ENCODE results near the gene LIFR. TPM values are rescaled to one million over a fixed set of nuclear protein-coding genes. Genes with fewer than 3 reads are reported as not detected.

LIFR gene
- total and polyA plus RNA-seq, 2 donors (not counting 3 experiments of a cell fraction or from before 2014, with no cell fraction given) = 4.1 to 36.4 TPM

DNA sequence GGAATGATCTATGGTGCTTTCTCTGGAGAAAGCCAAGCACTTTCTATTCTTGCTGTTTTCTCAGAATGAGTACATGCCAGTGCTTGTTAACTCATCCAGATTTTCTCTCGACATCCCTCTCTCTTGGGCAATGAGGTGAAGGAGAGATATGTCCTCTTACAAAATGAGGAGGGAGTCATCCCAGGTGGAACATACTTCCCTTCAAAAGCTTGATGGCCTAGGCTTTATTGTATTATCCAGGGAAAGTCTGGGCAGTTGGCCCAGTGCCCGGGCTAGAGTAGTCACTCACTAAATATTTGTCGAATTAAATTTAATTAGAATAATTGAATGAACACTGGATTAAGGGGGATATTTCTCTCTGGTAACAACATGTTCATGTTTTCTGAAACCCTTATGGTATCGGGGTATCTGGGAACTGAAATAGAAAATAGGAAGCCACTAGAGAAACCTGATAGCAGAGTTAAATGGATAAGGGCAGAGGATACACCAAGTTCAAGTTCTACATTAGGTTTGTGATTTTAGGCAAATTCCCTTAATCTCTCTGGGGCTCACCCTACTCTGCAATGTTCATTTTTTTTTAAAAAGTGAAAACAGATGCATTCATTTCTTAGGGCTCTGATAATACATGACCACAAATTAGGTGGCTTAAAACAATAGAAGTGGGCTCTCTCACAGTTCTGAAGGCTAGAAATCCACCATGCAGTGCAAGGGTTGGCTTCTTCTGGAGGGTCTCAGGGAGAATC lies 99.6 kb downstream of the LIFR start:
- POLR2A ChIA-PET = no interaction called here
- Histone ChIP-seq H2AFZ (ENCODE audit: low read depth, low read length) (no peak overlapping the region), H3K9me1 (replicated peaks; ENCODE audit: control insufficient read depth, extremely low read depth, insufficient read depth, low read length) (no peaks in the 10 kb centered on the region), H3K9me3 (replicated peaks; ENCODE audit: control insufficient read depth, insufficient read depth, low read length) (no peaks in the 10 kb centered on the region), H3K4me3 (replicated peaks in 1 of 3; ENCODE audit: insufficient read depth in 1 of 3, low read depth in 1 of 3, low read length in 3 of 3) (no peak overlapping the region), H3K4me1 (ENCODE audit: control insufficient read depth, extremely low read depth, insufficient read depth, low read length) (no peaks in the 10 kb centered on the region), H3K9ac (replicated peaks; ENCODE audit: extremely low read depth, insufficient read depth, low read length) (no peak overlapping the region), H3K27ac (ENCODE audit: insufficient read depth, low read depth, low read length) (no peak overlapping the region), H3K79me2 (ENCODE audit: control insufficient read depth, insufficient read depth, low read length) (no peaks in the 10 kb centered on the region), H3K36me3 (ENCODE audit: control insufficient read depth in 2 of 2, extremely low read depth in 1 of 2, insufficient read depth in 2 of 2, low read length in 2 of 2) (no peaks in the 10 kb centered on the region), H3K4me2 (ENCODE audit: insufficient read depth, low read length) (no peak overlapping the region), H4K20me1 (replicated peaks; ENCODE audit: control insufficient read depth, extremely low read depth, insufficient read depth, low read length) (no peaks in the 10 kb centered on the region), H3K27me3 (ENCODE audit: control insufficient read depth in 2 of 2, insufficient read depth in 2 of 2, low read length in 2 of 2) (no peaks in the 10 kb centered on the region)
- CTCF ChIA-PET = no interaction called here
- dilution Hi-C loops (cut with MboI; ENCODE audit: extremely low pct_ligation_motif_present, low sequenced_read_pairs) = no loop called here
- FAIRE-seq (no peak), DNase-seq (ENCODE audit: low read depth, low spot score) (no peak)
- intact Hi-C loops (cut with micrococcal nuclease) = no loop called here
- TF ChIP-seq, protein P1, sequence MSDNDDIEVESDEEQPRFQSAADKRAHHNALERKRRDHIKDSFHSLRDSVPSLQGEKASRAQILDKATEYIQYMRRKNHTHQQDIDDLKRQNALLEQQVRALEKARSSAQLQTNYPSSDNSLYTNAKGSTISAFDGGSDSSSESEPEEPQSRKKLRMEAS (IDR thresholded peaks at IDR 0.05; ENCODE audit: insufficient read depth, insufficient read length) = no peak
- TF ChIP-seq EZH2 (IDR thresholded peaks at IDR 0.05; ENCODE audit: borderline replicate concordance, low read depth, low read length, severe bottlenecking) = no peak
- BruUV-seq (replicated peaks) = no TSS peak

GRCh38 chr5:38455796-38456330 lies 100.6 kb downstream of the LIFR start:
- H3K9me1 ChIP-seq (replicated peaks; ENCODE audit: control insufficient read depth, extremely low read depth, insufficient read depth, low read length) = no peaks in the 10 kb centered on the region
- no peaks in the 10 kb centered on the region for H4K20me1 ChIP-seq (replicated peaks; ENCODE audit: control insufficient read depth, extremely low read depth, insufficient read depth, low read length)
- no peaks in the 10 kb centered on the region for H3K4me1 ChIP-seq (ENCODE audit: control insufficient read depth, extremely low read depth, insufficient read depth, low read length)
- TF ChIP-seq GATA2 (IDR thresholded peaks at IDR 0.05; ENCODE audit: insufficient read depth, insufficient read length, low read depth, low read length) (no peak), EZH2 (IDR thresholded peaks at IDR 0.05; ENCODE audit: borderline replicate concordance, low read depth, low read length, severe bottlenecking) (no peak), POLR2AphosphoS5 (IDR thresholded peaks at IDR 0.05; ENCODE audit: insufficient read depth, low read depth, low read length) (no peak), FOS (IDR thresholded peaks at IDR 0.05; ENCODE audit: borderline replicate concordance, insufficient read depth, low read length) (no peak), MYC (IDR thresholded peaks at IDR 0.05; ENCODE audit: low read depth, low read length) (no peak), POLR2A (IDR thresholded peaks at IDR 0.05; ENCODE audit: low read depth, low read length) (no peak), JUN (IDR thresholded peaks at IDR 0.05; ENCODE audit: borderline replicate concordance, insufficient read depth, insufficient read length, low read depth) (no peak)
- TF ChIP-seq, protein P2, sequence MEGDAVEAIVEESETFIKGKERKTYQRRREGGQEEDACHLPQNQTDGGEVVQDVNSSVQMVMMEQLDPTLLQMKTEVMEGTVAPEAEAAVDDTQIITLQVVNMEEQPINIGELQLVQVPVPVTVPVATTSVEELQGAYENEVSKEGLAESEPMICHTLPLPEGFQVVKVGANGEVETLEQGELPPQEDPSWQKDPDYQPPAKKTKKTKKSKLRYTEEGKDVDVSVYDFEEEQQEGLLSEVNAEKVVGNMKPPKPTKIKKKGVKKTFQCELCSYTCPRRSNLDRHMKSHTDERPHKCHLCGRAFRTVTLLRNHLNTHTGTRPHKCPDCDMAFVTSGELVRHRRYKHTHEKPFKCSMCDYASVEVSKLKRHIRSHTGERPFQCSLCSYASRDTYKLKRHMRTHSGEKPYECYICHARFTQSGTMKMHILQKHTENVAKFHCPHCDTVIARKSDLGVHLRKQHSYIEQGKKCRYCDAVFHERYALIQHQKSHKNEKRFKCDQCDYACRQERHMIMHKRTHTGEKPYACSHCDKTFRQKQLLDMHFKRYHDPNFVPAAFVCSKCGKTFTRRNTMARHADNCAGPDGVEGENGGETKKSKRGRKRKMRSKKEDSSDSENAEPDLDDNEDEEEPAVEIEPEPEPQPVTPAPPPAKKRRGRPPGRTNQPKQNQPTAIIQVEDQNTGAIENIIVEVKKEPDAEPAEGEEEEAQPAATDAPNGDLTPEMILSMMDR (IDR thresholded peaks at IDR 0.05; ENCODE audit: extremely low read depth in 1 of 2, insufficient read depth in 1 of 2, low read depth in 1 of 2, low read length in 2 of 2) = no peak
- TF ChIP-seq, protein P1 (IDR thresholded peaks at IDR 0.05; ENCODE audit: insufficient read depth, insufficient read length) = no peak
- no peak overlapping the region for H3K9ac ChIP-seq (replicated peaks; ENCODE audit: extremely low read depth, insufficient read depth, low read length)
- dilution Hi-C loops (cut with MboI; ENCODE audit: extremely low pct_ligation_motif_present, low sequenced_read_pairs) = no loop called here
- no peak overlapping the region for H3K27ac ChIP-seq (ENCODE audit: insufficient read depth, low read depth, low read length)
- H3K9me3 ChIP-seq (replicated peaks; ENCODE audit: control insufficient read depth, insufficient read depth, low read length) = no peaks in the 10 kb centered on the region
- CTCF ChIA-PET = interaction anchor here (5.9 kb wide), 1 partner anchor 14 kb away, joined by 55 read pairs; no protein-coding TSS in a partner anchor
- H2AFZ ChIP-seq (ENCODE audit: low read depth, low read length) = no peak overlapping the region
- no TSS peak for BruUV-seq (replicated peaks)
- no peaks in the 10 kb centered on the region for H3K36me3 ChIP-seq (ENCODE audit: control insufficient read depth in 2 of 2, extremely low read depth in 1 of 2, insufficient read depth in 2 of 2, low read length in 2 of 2)
- no peaks in the 10 kb centered on the region for H3K79me2 ChIP-seq (ENCODE audit: control insufficient read depth, insufficient read depth, low read length)
- H3K4me3 ChIP-seq (replicated peaks in 1 of 3; ENCODE audit: insufficient read depth in 1 of 3, low read depth in 1 of 3, low read length in 3 of 3) = no peak overlapping the region
- POLR2A ChIA-PET = no interaction called here
- FAIRE-seq (no peak), DNase-seq (ENCODE audit: low read depth, low spot score) (no peak)
- intact Hi-C loops (cut with micrococcal nuclease) = no loop called here
- no peak overlapping the region for H3K4me2 ChIP-seq (ENCODE audit: insufficient read depth, low read length)
- H3K27me3 ChIP-seq (ENCODE audit: control insufficient read depth in 2 of 2, insufficient read depth in 2 of 2, low read length in 2 of 2) = no peaks in the 10 kb centered on the region
